Measurements from ENCODE around the gene SRRM5.
A peak's percentile ranks its signal among the peaks of the same experiment; 100 is the strongest.
"Not testable (repeated sequence)": the region's sequence is repeated elsewhere in the genome, so short reads cannot be mapped to it uniquely, and the experiment has no call there.

Gene SRRM5

GRCh38 chr19:43638995-43639518 is 27.2 kb downstream of the SRRM5 start:
- no peak for DNase-seq

GRCh38 chr19:43639519-43640423 is 27.9 kb downstream of the SRRM5 start, which contains the start of gene CADM4:
Gene CADM4 (minus strand): TSS chr19:43639850. CDS start chr19:43639790, 60 bp downstream.
- peak; percentile 43 for DNase-seq

- DNase-seq: no peak
These were observed 28.5 kb downstream of the SRRM5 start for GRCh38 chr19:43640424-43640757.

- DNase-seq: no peak
These were observed 29.4 kb downstream of the SRRM5 start for GRCh38 chr19:43641333-43641732.

- DNase-seq: no peak
These were observed 30.6 kb downstream of the SRRM5 start for GRCh38 chr19:43642531-43642930.

- DNase-seq: no peak
These were observed 31.4 kb downstream of the SRRM5 start for GRCh38 chr19:43643326-43643725.

GRCh38 chr19:43644181-43644580 is 32.3 kb downstream of the SRRM5 start:
- DNase-seq: no peak

GRCh38 chr19:43648633-43649032 is 36.7 kb downstream of the SRRM5 start:
- DNase-seq: no peak

GRCh38 chr19:43649514-43649913 is 37.6 kb downstream of the SRRM5 start:
- DNase-seq: no peak

GRCh38 chr19:43650276-43650675 is 38.4 kb downstream of the SRRM5 start:
- DNase-seq: not testable (repeated sequence)

GRCh38 chr19:43651758-43652545 is 40.1 kb downstream of the SRRM5 start:
- DNase-seq: no peak

- DNase-seq: no peak
These were observed 40.6 kb downstream of the SRRM5 start for GRCh38 chr19:43652546-43652874.

- DNase-seq: no peak
These were observed 44.5 kb downstream of the SRRM5 start for GRCh38 chr19:43656436-43656835.

- DNase-seq: no peak
These were observed 46.1 kb downstream of the SRRM5 start for GRCh38 chr19:43658001-43658400.

- no peak for DNase-seq
These were observed 46.6 kb downstream of the SRRM5 start for GRCh38 chr19:43658494-43658893.

GRCh38 chr19:43660301-43660970 is 48.5 kb downstream of the SRRM5 start:
- DNase-seq: no peak

GRCh38 chr19:43660971-43661360 is 49.1 kb downstream of the SRRM5 start:
- DNase-seq: no peak

- DNase-seq: no peak
These were observed 50.6 kb downstream of the SRRM5 start for GRCh38 chr19:43662487-43662886.

- DNase-seq: peak; percentile 80
These were observed 52.1 kb downstream of the SRRM5 start for GRCh38 chr19:43664018-43664417.

Data from central memory CD4-positive, alpha-beta T cell (primary cell).